Measurements from ENCODE around the gene LCE3B. TPM values are rescaled to one million over a fixed set of nuclear protein-coding genes. Genes with fewer than 3 reads are reported as not detected.

LCE3B gene
- polyA plus RNA-seq, 1 of the 3 experiments (the other 2 are of a cell fraction): not detected

GRCh38 chr1:152646656-152647055, 33.0 kb downstream of the LCE3B start:
- POLR2A ChIA-PET: no interaction called here
- Histone ChIP-seq H3F3A (replicated peaks; ENCODE audit: insufficient read depth) (no peaks in the 10 kb centered on the region), H3K36me3 (replicated peaks in 1 of 2; ENCODE audit: control insufficient read depth in 1 of 2, insufficient read depth in 2 of 2, low read length in 1 of 2) (no peaks in the 10 kb centered on the region), H3K79me2 (ENCODE audit: insufficient read depth) (no peaks in the 10 kb centered on the region), H3K9me3 (no peaks in the 10 kb centered on the region), H3K27ac (ENCODE audit: low read depth in 2 of 2, low read length in 1 of 2) (no peak overlapping the region), H4K20me1 (ENCODE audit: insufficient read depth) (no peaks in the 10 kb centered on the region), H3K9ac (no peak overlapping the region), H3K4me3 (ENCODE audit: low read depth in 2 of 2, low read length in 1 of 2) (no peak overlapping the region), H3K27me3 (ENCODE audit: insufficient read depth) (no peaks in the 10 kb centered on the region), H2AFZ (ENCODE audit: low read depth) (no peak overlapping the region), H3K9me2 (no peaks in the 10 kb centered on the region), H3K4me1 (ENCODE audit: control insufficient read depth in 1 of 2, insufficient read depth in 2 of 2, low read depth in 1 of 2, low read length in 1 of 2) (no peaks in the 10 kb centered on the region), H3K4me2 (no peak overlapping the region)
- DNase-seq: no peak
- TF ChIP-seq FOSL2 (IDR thresholded peaks at IDR 0.05; ENCODE audit: borderline replicate concordance, low read depth): no peak
- TF ChIP-seq RCOR1 (IDR thresholded peaks at IDR 0.05; ENCODE audit: low read length): no peak
- no peak for TF ChIP-seq MXI1 (IDR thresholded peaks at IDR 0.05; ENCODE audit: low read depth, low read length)
- TF ChIP-seq REST (IDR thresholded peaks at IDR 0.05; ENCODE audit: low read depth, low read length): no peak
- TF ChIP-seq JUND (IDR thresholded peaks at IDR 0.05): no peak
- TF ChIP-seq EP300 (IDR thresholded peaks at IDR 0.05; ENCODE audit: borderline replicate concordance in 1 of 2, low read depth in 1 of 2, low read length in 1 of 2): no peak
- no peak for TF ChIP-seq PBX3 (IDR thresholded peaks at IDR 0.05)
- no peak for TF ChIP-seq RXRA (IDR thresholded peaks at IDR 0.05; ENCODE audit: borderline replicate concordance, low read depth)
- no peak for TF ChIP-seq TAF1 (IDR thresholded peaks at IDR 0.05; ENCODE audit: borderline replicate concordance, low read depth, low read length)
- TF ChIP-seq GATA2 (CRISPR knock-in tag; IDR thresholded peaks at IDR 0.05): no peak
- no peak for TF ChIP-seq NFIC (IDR thresholded peaks at IDR 0.05; ENCODE audit: borderline replicate concordance)
- TF ChIP-seq EZH2phosphoT487 (IDR thresholded peaks at IDR 0.05; ENCODE audit: borderline replicate concordance, low read depth): no peak
- CTCF ChIA-PET: no interaction called here

- CTCF ChIA-PET: interaction anchor here (0.6 to 4.9 kb wide), 19 partner anchors 9 to 576 kb away, joined by 3 to 37 read pairs (median 3); partner anchors contain the start of genes LCE2D and LCE3A
- Histone ChIP-seq H3K27me3 (ENCODE audit: insufficient read depth) (no peaks in the 10 kb centered on the region), H3F3A (replicated peaks; ENCODE audit: insufficient read depth) (peaks cover 6% of the 10 kb centered on the region), H3K9me3 (no peaks in the 10 kb centered on the region), H3K36me3 (replicated peaks in 1 of 2; ENCODE audit: control insufficient read depth in 1 of 2, insufficient read depth in 2 of 2, low read length in 1 of 2) (no peaks in the 10 kb centered on the region), H3K27ac (ENCODE audit: low read depth in 2 of 2, low read length in 1 of 2) (no peak overlapping the region), H3K4me2 (no peak overlapping the region), H2AFZ (ENCODE audit: low read depth) (no peak overlapping the region), H3K9ac (no peak overlapping the region), H3K4me1 (ENCODE audit: control insufficient read depth in 1 of 2, insufficient read depth in 2 of 2, low read depth in 1 of 2, low read length in 1 of 2) (no peaks in the 10 kb centered on the region), H3K9me2 (no peaks in the 10 kb centered on the region), H3K4me3 (ENCODE audit: low read depth in 2 of 2, low read length in 1 of 2) (no peak overlapping the region), H4K20me1 (ENCODE audit: insufficient read depth) (no peaks in the 10 kb centered on the region), H3K79me2 (ENCODE audit: insufficient read depth) (no peaks in the 10 kb centered on the region)
- WGBS (ENCODE audit: low lambda C conversion rate): 18% methylated on average over 10 of the region's 10 CpGs
- POLR2A ChIA-PET: no interaction called here
- peak; percentile 49 for DNase-seq
- no peak for TF ChIP-seq CHD2 (IDR thresholded peaks at IDR 0.05; ENCODE audit: low read length, partially characterized antibody)
- TF ChIP-seq NRF1 (IDR thresholded peaks at IDR 0.05; ENCODE audit: low read depth, low read length): no peak
- TF ChIP-seq TCF12 (IDR thresholded peaks at IDR 0.05): no peak
- TF ChIP-seq RAD21 (IDR thresholded peaks at IDR 0.05; ENCODE audit: low read length): peak; percentile 61
- no peak for TF ChIP-seq TAF1 (IDR thresholded peaks at IDR 0.05; ENCODE audit: borderline replicate concordance, low read depth, low read length)
- TF ChIP-seq CTCF (IDR thresholded peaks at IDR 0.05): peak; percentile 81
- no peak for TF ChIP-seq USF2 (IDR thresholded peaks at IDR 0.05; ENCODE audit: borderline replicate concordance, low read depth, low read length)
- TF ChIP-seq POLR2AphosphoS5 (IDR thresholded peaks at IDR 0.05; ENCODE audit: low read depth, low read length): no peak
- TF ChIP-seq SMC3 (IDR thresholded peaks at IDR 0.05; ENCODE audit: low read depth, low read length): 0 out of 2 replicates have a peak, but pooled peaks have one; percentile 16
- TF ChIP-seq FOXJ3 (CRISPR knock-in tag; IDR thresholded peaks at IDR 0.05): no peak
- TF ChIP-seq EP300 (IDR thresholded peaks at IDR 0.05; ENCODE audit: borderline replicate concordance in 1 of 2, low read depth in 1 of 2, low read length in 1 of 2): no peak; a peak in 1 of 4 replicates
Observed at GRCh38 chr1:152654110-152654509, 40.5 kb downstream of the LCE3B start.

Data from SK-N-SH (cell line).